Thoracic aorta (tissue), 2 donors: ENCODE measurements around the gene B4GALNT4. TPM values are rescaled to one million over a fixed set of nuclear protein-coding genes. Genes with fewer than 3 reads are reported as not detected.
"Not testable (repeated sequence)": the region's sequence is repeated elsewhere in the genome, so short reads cannot be mapped to it uniquely, and the experiment has no call there.

ENCODE experiments used
- ATAC-seq: fragments of 150-250 bp; one replicate; pipeline ENCODE4 v1.8.0; 2017; ENCODE audit warnings: low read depth; ENCODE audit not compliant: insufficient number of reproducible peaks, low FRiP score
- DNase-seq: peaks from one replicate; pipeline ENCODE4 v3.0.0-alpha.2; 2020; ENCODE audit warnings: low spot score
- H3K27ac ChIP-seq, 2 donors: fragments of 200-600 bp; sonication (generic); 1 replicate in 1 of 2; 2 replicates in 1 of 2; pipeline ENCODE4 v1.5.1; 2016; ENCODE audit warnings: mild to moderate bottlenecking in 2 of 2, moderate library complexity in 2 of 2
- H3K27me3 ChIP-seq: fragments of 200-600 bp; sonication (generic); replicated peaks from 2 replicates; pipeline ENCODE4 v1.6.0; 2016; ENCODE audit warnings: mild to moderate bottlenecking; ENCODE audit not compliant: insufficient read depth
- H3K36me3 ChIP-seq: fragments of 200-600 bp; sonication (generic); one replicate; pipeline ENCODE4 v1.5.1; 2016
- H3K4me1 ChIP-seq, 2 donors: fragments of 200-600 bp; sonication (generic); 1 replicate in 1 of 2; 2 replicates in 1 of 2; pipeline versions ENCODE4 v1.5.1 to v1.6.0; 2016; ENCODE audit warnings: low read depth in 2 of 2, mild to moderate bottlenecking in 1 of 2; ENCODE audit not compliant: control insufficient read depth in 1 of 2
- H3K4me3 ChIP-seq: fragments of 200-600 bp; sonication (generic); 2 replicates; pipeline ENCODE4 v1.5.1; 2016; ENCODE audit warnings: mild to moderate bottlenecking
- H3K9me3 ChIP-seq: fragments of 200-600 bp; sonication (generic); 2 replicates; pipeline ENCODE4 v1.5.1; 2016
- total RNA-seq, 2 donors: library from RNA; depleted of rRNA; stranded (reverse); fragments of >200 nt; gene quantifications; one replicate each; pipeline versions ENCODE4 v1.1.0 to v1.2.3, GENCODE V29; 2016
- TF ChIP-seq, protein P1 (sequence below): fragments of 200-600 bp; sonication (generic); IDR thresholded peaks from one replicate; pipeline ENCODE4 v1.5.1; 2019; ENCODE audit warnings: antibody characterized with exemption

The B4GALNT4 gene
- total RNA-seq, 2 donors from 2014 or later = 0.78 to 3.7 TPM

GRCh38 chr11:398826-399225, 29.5 kb downstream of the B4GALNT4 start:
- DNase-seq (no peak), ATAC-seq (no peak)
- H3K4me1 ChIP-seq = peaks cover 0 to 7% of the 10 kb centered on the region in 2 donors
- H3K27ac ChIP-seq = no peak overlapping the region
- H3K4me3 ChIP-seq = no peak overlapping the region
- TF ChIP-seq, protein P1, sequence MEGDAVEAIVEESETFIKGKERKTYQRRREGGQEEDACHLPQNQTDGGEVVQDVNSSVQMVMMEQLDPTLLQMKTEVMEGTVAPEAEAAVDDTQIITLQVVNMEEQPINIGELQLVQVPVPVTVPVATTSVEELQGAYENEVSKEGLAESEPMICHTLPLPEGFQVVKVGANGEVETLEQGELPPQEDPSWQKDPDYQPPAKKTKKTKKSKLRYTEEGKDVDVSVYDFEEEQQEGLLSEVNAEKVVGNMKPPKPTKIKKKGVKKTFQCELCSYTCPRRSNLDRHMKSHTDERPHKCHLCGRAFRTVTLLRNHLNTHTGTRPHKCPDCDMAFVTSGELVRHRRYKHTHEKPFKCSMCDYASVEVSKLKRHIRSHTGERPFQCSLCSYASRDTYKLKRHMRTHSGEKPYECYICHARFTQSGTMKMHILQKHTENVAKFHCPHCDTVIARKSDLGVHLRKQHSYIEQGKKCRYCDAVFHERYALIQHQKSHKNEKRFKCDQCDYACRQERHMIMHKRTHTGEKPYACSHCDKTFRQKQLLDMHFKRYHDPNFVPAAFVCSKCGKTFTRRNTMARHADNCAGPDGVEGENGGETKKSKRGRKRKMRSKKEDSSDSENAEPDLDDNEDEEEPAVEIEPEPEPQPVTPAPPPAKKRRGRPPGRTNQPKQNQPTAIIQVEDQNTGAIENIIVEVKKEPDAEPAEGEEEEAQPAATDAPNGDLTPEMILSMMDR = no peak
- H3K9me3 ChIP-seq = no peaks in the 10 kb centered on the region
- no peaks in the 10 kb centered on the region for H3K27me3 ChIP-seq
- no peaks in the 10 kb centered on the region for H3K36me3 ChIP-seq

DNA sequence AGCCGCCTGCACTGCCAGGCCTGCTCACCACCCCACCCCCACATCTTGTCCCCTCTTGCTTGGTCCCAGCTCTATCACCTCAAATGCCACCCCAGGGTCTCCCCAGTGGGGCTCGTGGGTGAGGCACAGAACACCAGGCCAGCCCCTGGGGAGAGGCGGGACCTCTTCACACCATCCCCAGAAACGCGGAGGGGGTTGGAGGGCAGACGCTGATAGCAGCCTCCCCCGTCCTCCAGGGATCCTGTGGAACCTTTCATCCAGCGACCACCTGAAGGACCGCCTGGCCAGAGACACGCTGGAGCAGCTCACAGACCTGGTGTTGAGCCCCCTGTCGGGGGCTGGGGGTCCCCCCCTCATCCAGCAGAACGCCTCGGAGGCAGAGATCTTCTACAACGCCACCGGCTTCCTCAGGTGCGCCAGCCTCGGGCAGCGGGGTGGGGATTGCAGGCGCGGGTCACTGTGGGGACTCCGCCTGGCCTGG, 30.5 kb downstream of the B4GALNT4 start:
- H3K4me1 ChIP-seq = peaks cover 0 to 7% of the 10 kb centered on the region in 2 donors
- TF ChIP-seq, protein P1 = no peak
- no peaks in the 10 kb centered on the region for H3K36me3 ChIP-seq
- DNase-seq (no peak), ATAC-seq (no peak)
- no peak overlapping the region for H3K4me3 ChIP-seq
- no peaks in the 10 kb centered on the region for H3K9me3 ChIP-seq
- H3K27ac ChIP-seq = no peak overlapping the region
- no peaks in the 10 kb centered on the region for H3K27me3 ChIP-seq

- DNase-seq (no peak), ATAC-seq (no peak)
- no peaks in the 10 kb centered on the region for H3K9me3 ChIP-seq
- no peaks in the 10 kb centered on the region for H3K36me3 ChIP-seq
- H3K27ac ChIP-seq = no peak overlapping the region
- TF ChIP-seq, protein P1 = no peak
- H3K4me1 ChIP-seq = peaks cover 0 to 7% of the 10 kb centered on the region in 2 donors
- H3K4me3 ChIP-seq = no peak overlapping the region
- no peaks in the 10 kb centered on the region for H3K27me3 ChIP-seq
These were observed 31.0 kb downstream of the B4GALNT4 start for GRCh38 chr11:400241-400689.

DNA sequence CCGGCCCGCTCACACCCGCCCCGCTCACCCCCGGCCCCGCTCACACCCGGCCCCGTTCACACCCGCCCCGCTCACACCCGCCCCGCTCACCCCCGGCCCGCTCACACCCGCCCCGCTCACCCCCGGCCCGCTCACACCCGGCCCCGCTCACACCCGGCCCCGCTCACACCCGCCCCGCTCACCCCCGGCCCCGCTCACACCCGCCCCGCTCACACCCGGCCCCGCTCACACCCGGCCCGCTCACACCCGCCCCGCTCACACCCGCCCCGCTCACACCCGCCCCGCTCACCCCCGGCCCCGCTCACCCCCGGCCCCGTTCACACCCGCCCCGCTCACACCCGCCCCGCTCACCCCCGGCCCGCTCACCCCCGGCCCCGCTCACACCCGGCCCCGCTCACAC, 31.9 kb downstream of the B4GALNT4 start:
- DNase-seq, ATAC-seq, H3K27ac ChIP-seq, H3K9me3 ChIP-seq, H3K27me3 ChIP-seq, H3K4me3 ChIP-seq, H3K36me3 ChIP-seq: not testable (repeated sequence)
- H3K4me1 ChIP-seq = peaks cover under 1 to 14% of the 10 kb centered on the region in 2 donors

DNA sequence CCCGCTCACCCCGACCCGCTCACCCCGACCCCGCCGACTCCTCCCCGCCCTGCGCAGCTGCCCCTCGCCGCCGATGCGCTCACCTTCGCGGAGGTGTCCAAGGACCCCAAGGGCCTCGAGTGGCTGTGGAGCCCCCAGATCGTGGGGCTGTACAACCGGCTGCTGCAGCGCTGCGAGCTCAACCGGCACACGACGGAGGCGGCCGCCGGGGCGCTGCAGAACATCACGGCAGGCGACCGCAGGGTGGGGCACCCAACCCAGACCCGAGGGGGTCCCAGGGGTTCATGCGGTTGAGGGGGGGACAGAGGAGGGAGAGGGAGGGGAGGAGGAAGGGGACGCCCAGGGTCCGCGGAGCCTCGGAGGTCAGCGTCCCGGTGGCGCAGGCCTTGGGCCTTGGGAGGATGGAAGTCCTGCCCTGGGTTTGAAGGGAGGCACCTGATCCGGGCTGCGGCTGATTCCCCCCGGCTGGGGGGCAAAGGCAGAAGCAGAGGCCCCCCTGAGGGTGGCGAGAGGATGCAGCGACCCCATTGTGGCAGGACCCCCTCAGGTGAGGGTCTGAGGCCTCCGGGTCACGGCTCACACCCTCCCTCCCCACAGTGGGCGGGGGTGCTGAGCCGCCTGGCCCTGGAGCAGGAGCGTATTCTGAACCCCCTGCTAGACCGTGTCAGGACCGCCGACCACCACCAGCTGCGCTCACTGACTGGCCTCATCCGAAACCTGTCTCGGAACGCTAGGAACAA, 33.9 kb downstream of the B4GALNT4 start:
- TF ChIP-seq, protein P1 = no peak
- DNase-seq = no peak
- H3K36me3 ChIP-seq = no peaks in the 10 kb centered on the region
- no peaks in the 10 kb centered on the region for H3K9me3 ChIP-seq
- no peak overlapping the region for H3K27ac ChIP-seq
- H3K4me3 ChIP-seq = no peak overlapping the region
- H3K4me1 ChIP-seq = peaks cover 6 to 13% of the 10 kb centered on the region in 2 donors
- H3K27me3 ChIP-seq = no peaks in the 10 kb centered on the region
- no peak for ATAC-seq
